ENCODE measurements around the gene NAA35.
"Not testable (repeated sequence)": the region's sequence is repeated elsewhere in the genome, so short reads cannot be mapped to it uniquely, and the experiment has no call there.

NAA35 gene

DNA sequence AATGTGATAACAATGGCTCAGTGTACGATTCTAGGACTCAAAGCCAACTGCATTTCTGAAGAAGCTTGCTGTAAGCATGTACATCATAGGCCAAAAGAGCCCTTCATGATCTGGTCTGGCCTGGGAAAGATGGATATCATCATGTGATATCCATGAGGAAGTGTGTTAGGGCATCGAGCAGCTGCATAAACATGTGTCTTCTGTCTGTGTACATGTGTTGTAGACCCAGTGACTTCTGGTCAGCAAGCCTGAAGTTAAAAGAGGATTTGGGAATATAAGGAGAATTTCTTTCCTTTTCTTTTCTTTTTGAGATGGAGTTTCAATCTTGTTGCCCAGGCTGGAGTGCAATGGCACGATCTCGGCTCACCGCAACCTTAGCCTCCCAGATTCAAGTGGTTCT lies 15.5 kb upstream of the NAA35 start:
- Histone ChIP-seq H3K36me3 (ENCODE audit: control insufficient read depth, insufficient read depth, low read length) (no peaks in the 10 kb centered on the region), H3K9me3 (ENCODE audit: control insufficient read depth, low read length) (no peaks in the 10 kb centered on the region), H3K4me1 (ENCODE audit: control insufficient read depth, insufficient read depth, low read length) (no peaks in the 10 kb centered on the region), H3K27me3 (ENCODE audit: control insufficient read depth, insufficient read depth, low read length) (no peaks in the 10 kb centered on the region), H3K4me3 (ENCODE audit: low read length) (no peak overlapping the region), H3K9ac (ENCODE audit: low read length) (no peak overlapping the region)

DNA sequence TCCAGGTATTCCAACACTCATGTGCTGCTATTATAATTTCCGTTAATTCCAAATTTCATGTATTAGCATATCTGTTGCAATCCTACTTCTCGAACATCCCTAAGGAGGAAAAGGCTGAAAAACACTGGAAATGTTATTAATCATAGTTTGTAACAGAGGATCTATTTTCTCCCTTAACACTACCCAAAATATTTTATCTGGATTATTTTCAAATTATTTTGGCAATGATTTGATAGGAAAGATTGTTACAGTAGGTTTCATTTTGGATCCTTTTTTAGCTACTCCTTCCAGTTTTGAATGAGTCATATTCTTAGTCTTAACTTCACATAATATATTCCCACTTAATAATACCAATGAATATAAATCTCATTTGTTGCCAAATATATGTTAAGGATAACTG lies 13.9 kb upstream of the NAA35 start:
- no peak overlapping the region for H3K4me3 ChIP-seq (ENCODE audit: low read length)
- no peaks in the 10 kb centered on the region for H3K36me3 ChIP-seq (ENCODE audit: control insufficient read depth, insufficient read depth, low read length)
- no peaks in the 10 kb centered on the region for H3K9me3 ChIP-seq (ENCODE audit: control insufficient read depth, low read length)
- H3K9ac ChIP-seq (ENCODE audit: low read length) = no peak overlapping the region
- H3K27me3 ChIP-seq (ENCODE audit: control insufficient read depth, insufficient read depth, low read length) = no peaks in the 10 kb centered on the region
- no peaks in the 10 kb centered on the region for H3K4me1 ChIP-seq (ENCODE audit: control insufficient read depth, insufficient read depth, low read length)

DNA sequence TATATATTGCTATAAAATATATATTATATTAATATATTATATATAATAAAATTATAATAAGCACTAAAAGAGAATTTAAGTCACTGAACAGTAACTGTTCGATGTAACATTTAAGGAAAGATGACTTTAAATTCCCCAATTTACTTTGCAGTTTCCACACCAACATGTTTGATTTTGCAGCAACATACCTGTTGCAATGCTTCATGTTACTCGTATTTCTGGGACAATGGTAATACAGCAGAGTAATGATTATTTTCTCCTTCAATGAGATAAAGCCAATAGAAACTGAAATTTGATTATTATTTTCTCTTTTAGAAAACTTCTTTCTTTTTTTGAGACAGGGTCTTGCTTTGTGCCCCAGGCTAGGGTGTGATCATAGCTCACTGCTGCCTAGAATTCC lies 9.5 kb upstream of the NAA35 start:
- Histone ChIP-seq H3K36me3 (ENCODE audit: control insufficient read depth, insufficient read depth, low read length) (no peaks in the 10 kb centered on the region), H3K9ac (ENCODE audit: low read length) (no peak overlapping the region), H3K4me3 (ENCODE audit: low read length) (no peak overlapping the region), H3K9me3 (ENCODE audit: control insufficient read depth, low read length) (no peaks in the 10 kb centered on the region), H3K27me3 (ENCODE audit: control insufficient read depth, insufficient read depth, low read length) (no peaks in the 10 kb centered on the region), H3K4me1 (ENCODE audit: control insufficient read depth, insufficient read depth, low read length) (no peaks in the 10 kb centered on the region)

DNA sequence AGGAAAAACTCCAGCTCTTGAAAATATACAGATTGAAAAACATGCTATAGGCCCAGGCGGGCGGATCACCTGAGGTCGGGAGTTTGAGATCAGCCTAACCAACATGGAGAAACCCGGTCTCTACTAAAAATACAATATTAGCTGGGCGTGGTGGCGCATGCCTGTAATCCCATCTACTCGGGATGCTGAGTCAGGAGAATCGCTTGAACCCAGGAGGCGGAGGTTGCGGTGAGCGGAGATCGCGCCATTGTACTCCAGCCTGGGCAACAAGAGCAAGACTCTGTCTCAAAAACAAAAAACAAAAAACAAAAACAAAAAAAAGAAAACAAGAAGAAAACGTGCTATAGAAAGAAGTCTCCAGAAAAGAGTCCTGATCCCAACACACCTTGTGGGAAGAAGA lies 5.0 kb upstream of the NAA35 start:
- not testable (repeated sequence) for H3K4me1 ChIP-seq (ENCODE audit: control insufficient read depth, insufficient read depth, low read length); H3K9me3 ChIP-seq (ENCODE audit: control insufficient read depth, low read length); H3K4me3 ChIP-seq (ENCODE audit: low read length); H3K36me3 ChIP-seq (ENCODE audit: control insufficient read depth, insufficient read depth, low read length); H3K27me3 ChIP-seq (ENCODE audit: control insufficient read depth, insufficient read depth, low read length); H3K9ac ChIP-seq (ENCODE audit: low read length)

DNA sequence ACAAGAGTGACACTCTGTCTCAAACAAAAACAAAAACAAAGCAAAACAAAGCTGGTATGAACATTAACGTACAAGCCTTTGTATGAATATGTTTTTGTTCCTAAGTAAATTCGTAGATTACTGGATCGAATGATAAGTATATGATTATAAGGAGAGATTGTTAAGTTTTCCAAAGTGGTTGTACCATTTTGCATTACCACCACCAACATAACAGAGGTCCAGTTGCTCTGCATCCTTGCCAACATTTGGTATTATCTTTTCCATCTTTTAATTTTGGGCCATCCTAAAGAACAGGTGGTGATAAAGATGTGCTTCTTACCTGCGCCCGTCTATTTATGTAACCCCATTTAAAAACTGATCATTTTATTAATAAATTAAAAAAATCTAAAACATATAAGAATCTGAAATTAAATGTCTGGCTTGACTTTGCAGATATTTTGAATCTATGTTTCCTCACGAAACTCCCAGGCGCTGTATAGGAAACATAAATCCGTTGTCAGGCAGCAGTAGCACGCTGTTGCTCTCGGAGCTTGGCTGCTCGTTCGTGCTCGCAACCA lies 593 bp upstream of the NAA35 start:
- H3K4me1 ChIP-seq (ENCODE audit: control insufficient read depth, insufficient read depth, low read length) = peaks cover 10% of the 10 kb centered on the region
- H3K4me3 ChIP-seq (ENCODE audit: low read length) = no peak overlapping the region
- H3K9ac ChIP-seq (ENCODE audit: low read length) = peak overlapping the region; percentile 61
- no peaks in the 10 kb centered on the region for H3K36me3 ChIP-seq (ENCODE audit: control insufficient read depth, insufficient read depth, low read length)
- no peaks in the 10 kb centered on the region for H3K9me3 ChIP-seq (ENCODE audit: control insufficient read depth, low read length)
- H3K27me3 ChIP-seq (ENCODE audit: control insufficient read depth, insufficient read depth, low read length) = no peaks in the 10 kb centered on the region

DNA sequence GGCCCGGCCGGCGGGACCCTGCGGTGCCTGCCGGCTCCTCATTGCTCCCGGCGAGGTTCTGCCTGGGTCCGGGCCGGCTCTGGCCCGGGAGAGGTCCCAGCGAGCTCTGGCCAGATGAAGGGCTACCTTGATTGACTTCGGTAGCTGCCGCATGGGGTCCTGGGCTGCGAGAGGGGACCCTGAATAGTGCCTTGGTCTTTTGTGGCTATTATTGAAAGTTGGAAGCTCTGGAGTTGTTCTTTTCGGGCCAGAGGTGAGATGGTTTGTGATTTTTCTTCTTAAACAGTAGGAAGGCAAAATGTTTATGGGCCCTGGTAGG lies 635 bp downstream of the NAA35 start:
- peak overlapping the region; percentile 60 for H3K4me3 ChIP-seq (ENCODE audit: low read length)
- no peaks in the 10 kb centered on the region for H3K9me3 ChIP-seq (ENCODE audit: control insufficient read depth, low read length)
- peaks cover 10% of the 10 kb centered on the region for H3K4me1 ChIP-seq (ENCODE audit: control insufficient read depth, insufficient read depth, low read length)
- H3K27me3 ChIP-seq (ENCODE audit: control insufficient read depth, insufficient read depth, low read length) = no peaks in the 10 kb centered on the region
- peak overlapping the region; percentile 84 for H3K9ac ChIP-seq (ENCODE audit: low read length)
- no peaks in the 10 kb centered on the region for H3K36me3 ChIP-seq (ENCODE audit: control insufficient read depth, insufficient read depth, low read length)

DNA sequence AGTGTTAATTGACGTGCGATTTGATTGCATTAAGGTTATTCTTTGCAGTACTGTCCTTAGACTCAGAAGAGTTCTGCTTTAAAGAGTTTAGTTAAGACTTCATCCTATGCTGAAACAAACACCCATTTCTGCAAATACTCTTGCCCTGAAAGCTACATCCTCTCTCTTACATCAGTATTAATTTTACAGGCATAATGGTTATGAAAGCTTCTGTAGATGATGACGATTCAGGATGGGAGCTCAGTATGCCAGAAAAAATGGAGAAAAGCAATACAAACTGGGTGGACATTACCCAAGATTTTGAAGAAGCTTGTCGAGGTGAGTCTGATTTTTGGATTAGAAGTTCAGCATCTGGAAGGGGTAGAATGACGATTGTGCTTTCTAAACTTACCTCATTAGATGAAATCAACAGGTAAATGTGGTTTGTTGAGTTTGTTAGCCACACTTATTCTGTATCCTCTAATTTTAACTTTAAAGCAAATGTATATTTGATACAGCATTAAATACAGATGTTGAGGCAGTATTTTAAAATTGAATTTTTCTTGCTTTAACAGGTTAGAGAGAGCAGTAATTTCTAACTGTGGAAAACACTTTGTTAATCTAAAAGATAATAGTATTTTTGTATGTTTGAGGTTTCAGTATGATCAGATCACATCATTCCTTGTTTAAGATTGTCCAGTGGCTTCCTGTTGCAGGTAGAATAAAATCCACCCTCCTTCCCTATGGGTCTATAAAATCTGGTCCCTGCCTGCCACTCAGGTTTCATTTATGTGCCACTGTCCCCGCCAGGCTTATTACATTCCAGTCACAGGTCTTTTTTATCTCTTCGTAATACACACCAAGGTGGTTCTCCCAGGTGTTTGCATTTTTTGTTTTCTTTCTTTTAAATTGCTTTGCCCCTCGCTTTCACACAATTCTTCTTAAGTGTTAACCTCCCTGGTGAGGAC lies 1.3 kb downstream of the NAA35 start:
- H3K4me1 ChIP-seq (ENCODE audit: control insufficient read depth, insufficient read depth, low read length) = peaks cover 10% of the 10 kb centered on the region
- no peaks in the 10 kb centered on the region for H3K36me3 ChIP-seq (ENCODE audit: control insufficient read depth, insufficient read depth, low read length)
- H3K27me3 ChIP-seq (ENCODE audit: control insufficient read depth, insufficient read depth, low read length) = no peaks in the 10 kb centered on the region
- peak overlapping the region; percentile 60 for H3K4me3 ChIP-seq (ENCODE audit: low read length)
- H3K9me3 ChIP-seq (ENCODE audit: control insufficient read depth, low read length) = no peaks in the 10 kb centered on the region
- H3K9ac ChIP-seq (ENCODE audit: low read length) = peak overlapping the region; percentile 84

DNA sequence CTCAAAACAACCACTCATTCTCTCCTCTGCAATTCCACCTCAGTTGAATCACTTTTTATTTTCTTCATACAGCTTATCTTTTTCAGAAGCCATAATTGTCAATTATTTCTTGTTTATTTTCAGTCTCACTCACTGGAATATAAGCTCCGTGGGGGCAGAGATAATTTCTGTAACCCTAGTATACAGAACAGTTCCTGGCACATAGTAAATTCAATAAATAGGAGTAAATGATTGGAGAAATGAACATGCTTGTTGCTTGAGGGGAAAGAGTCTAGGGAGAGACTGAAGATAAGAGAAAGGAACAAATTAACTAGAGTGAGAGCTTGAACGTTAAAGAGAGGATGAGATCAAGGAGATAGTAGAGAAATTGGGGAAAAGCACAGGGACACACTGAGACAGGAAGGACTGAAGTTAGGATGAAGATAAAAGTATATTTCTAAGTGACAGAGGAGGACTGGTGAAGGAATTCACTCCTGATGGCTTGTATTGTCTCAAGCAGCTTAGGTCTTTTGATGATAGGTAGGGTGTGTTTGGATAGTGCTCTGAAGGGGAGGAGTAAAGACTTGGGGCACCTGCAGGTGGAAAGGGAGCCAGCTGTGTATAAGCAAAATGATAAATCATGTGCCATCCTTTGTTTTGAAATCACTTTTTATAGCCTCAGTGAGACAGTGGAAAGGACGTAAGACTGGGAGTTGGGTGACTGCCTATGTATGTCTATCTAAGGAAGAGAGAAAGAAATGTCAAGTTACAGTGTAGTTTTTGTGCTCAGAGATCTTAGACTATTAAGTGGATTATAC lies 2.2 kb downstream of the NAA35 start:
- Histone ChIP-seq H3K4me1 (ENCODE audit: control insufficient read depth, insufficient read depth, low read length) (peaks cover 10% of the 10 kb centered on the region), H3K36me3 (ENCODE audit: control insufficient read depth, insufficient read depth, low read length) (no peaks in the 10 kb centered on the region), H3K9me3 (ENCODE audit: control insufficient read depth, low read length) (no peaks in the 10 kb centered on the region), H3K27me3 (ENCODE audit: control insufficient read depth, insufficient read depth, low read length) (no peaks in the 10 kb centered on the region), H3K4me3 (ENCODE audit: low read length) (no peak overlapping the region), H3K9ac (ENCODE audit: low read length) (no peak overlapping the region)

DNA sequence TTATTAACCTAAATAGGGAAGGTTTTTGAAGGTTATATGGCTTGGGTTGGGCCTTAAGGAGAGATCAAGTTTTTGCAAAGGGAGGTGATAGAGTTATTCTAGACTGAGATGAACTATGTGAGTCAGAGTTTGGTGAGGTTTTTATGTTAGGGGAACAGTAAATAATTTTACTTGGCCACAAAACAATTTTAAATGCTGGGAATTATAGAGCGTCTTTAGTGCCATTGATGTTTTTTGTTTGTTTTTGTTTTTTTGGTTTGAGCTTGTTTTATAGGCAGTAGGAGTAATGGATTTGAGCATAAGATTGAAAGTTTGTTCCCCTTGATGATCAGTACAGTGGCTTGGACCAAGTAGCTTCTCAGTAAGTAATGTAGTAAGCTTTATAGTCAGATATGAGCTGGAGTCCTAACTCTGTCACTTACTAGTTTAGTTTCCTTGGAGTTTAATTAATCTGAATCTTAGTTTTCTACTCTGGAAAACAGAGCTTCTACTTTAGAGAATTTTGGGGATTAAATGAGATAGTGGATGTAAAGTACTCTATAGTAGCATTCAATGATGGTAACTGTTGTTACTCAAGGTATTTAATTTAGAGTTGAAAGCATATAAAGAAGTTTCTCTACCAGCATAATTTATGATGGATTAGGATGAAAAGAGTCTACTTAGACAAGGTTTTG lies 2.9 kb downstream of the NAA35 start:
- Histone ChIP-seq H3K4me3 (ENCODE audit: low read length) (no peak overlapping the region), H3K4me1 (ENCODE audit: control insufficient read depth, insufficient read depth, low read length) (peaks cover 10% of the 10 kb centered on the region), H3K36me3 (ENCODE audit: control insufficient read depth, insufficient read depth, low read length) (no peaks in the 10 kb centered on the region), H3K27me3 (ENCODE audit: control insufficient read depth, insufficient read depth, low read length) (no peaks in the 10 kb centered on the region), H3K9ac (ENCODE audit: low read length) (no peak overlapping the region), H3K9me3 (ENCODE audit: control insufficient read depth, low read length) (no peaks in the 10 kb centered on the region)

DNA sequence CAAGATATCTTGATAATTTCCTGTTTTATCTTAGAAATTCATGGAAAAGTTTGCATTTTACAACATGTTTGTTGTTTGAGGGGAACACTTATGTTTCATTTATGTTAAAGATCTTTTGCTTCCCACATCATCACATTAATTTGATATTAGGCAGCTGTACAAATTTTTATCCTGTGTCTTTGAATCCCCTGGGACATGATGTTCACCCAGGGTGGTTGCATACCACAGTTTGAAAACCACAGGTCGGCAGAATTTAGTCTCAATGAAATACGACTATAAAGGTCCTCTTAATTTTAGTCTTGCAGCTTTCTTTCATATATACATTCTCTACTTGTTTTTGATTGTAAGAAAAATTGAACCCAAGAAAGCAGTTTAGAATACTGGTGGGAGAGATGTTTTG lies 3.7 kb downstream of the NAA35 start:
- no peak overlapping the region for H3K9ac ChIP-seq (ENCODE audit: low read length)
- H3K4me1 ChIP-seq (ENCODE audit: control insufficient read depth, insufficient read depth, low read length) = peaks cover 10% of the 10 kb centered on the region
- no peaks in the 10 kb centered on the region for H3K27me3 ChIP-seq (ENCODE audit: control insufficient read depth, insufficient read depth, low read length)
- H3K9me3 ChIP-seq (ENCODE audit: control insufficient read depth, low read length) = no peaks in the 10 kb centered on the region
- no peaks in the 10 kb centered on the region for H3K36me3 ChIP-seq (ENCODE audit: control insufficient read depth, insufficient read depth, low read length)
- H3K4me3 ChIP-seq (ENCODE audit: low read length) = no peak overlapping the region

DNA sequence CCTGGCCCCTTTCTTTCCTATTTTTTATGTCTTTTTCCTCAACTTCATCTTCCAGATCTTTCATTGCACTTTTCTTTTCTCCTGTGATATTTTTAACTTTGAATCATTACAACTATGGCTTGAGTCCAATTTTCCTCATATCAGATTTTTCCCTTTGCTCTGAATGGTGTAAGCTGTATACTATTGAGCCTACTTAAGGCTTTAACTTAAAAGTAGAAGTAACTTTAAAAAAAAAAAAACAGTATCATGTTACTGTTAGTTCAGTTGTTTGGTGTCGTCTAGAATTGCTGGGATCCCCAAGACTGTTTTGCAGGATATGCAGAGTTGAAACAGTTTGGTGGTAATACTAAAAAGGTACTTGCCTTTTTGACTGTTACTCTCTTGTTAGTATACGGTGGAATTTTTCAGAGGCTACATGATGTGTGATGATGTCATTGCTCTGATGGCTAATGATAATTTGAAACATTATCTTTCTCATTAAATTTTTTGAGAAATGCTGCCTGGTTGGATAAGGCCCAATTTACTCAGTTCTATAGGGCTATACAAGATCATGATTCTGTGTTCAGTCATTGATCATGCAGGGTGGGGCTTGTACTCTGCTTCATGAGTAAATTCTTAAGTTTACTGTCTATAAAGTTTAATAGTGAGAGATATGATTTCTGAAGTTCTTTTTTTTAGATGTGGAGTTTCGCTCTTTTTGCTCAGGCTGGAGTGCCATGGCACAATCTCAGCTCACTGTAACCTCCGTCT lies 8.8 kb downstream of the NAA35 start:
- no peak overlapping the region for H3K9ac ChIP-seq (ENCODE audit: low read length)
- no peaks in the 10 kb centered on the region for H3K36me3 ChIP-seq (ENCODE audit: control insufficient read depth, insufficient read depth, low read length)
- H3K9me3 ChIP-seq (ENCODE audit: control insufficient read depth, low read length) = no peaks in the 10 kb centered on the region
- H3K4me1 ChIP-seq (ENCODE audit: control insufficient read depth, insufficient read depth, low read length) = no peaks in the 10 kb centered on the region
- no peaks in the 10 kb centered on the region for H3K27me3 ChIP-seq (ENCODE audit: control insufficient read depth, insufficient read depth, low read length)
- H3K4me3 ChIP-seq (ENCODE audit: low read length) = no peak overlapping the region
